H1 (cell line): Measurements from ENCODE around the gene CENPF. TPM values are rescaled to one million over a fixed set of nuclear protein-coding genes. Genes with fewer than 3 reads are reported as not detected.

Experiments
- CTCF ChIA-PET: fragments of 300-600 bp; sonication (Branson Sonifier 250); formaldehyde crosslinking; loops from one replicate; lab custom pipeline; 2021; ENCODE audit not compliant: partially characterized antibody; lab: Charles Lee
- POLR2A ChIA-PET: fragments of 300-600 bp; sonication (Branson Sonifier 250); formaldehyde crosslinking; loops from one replicate; lab custom pipeline; 2021; ENCODE audit warnings: inconsistent platforms; ENCODE audit not compliant: partially characterized antibody; lab: Charles Lee
- DNase-seq, 2 experiments: peaks; one replicate each; pipeline versions ENCODE4 v3.0.0 to v3.0.0-alpha.2; 2010 to 2022; ENCODE audit warnings: low spot score in 2 of 2, low read depth in 1 of 2, mixed read lengths in 1 of 2
- FAIRE-seq: peaks from 2 replicates; lab custom pipeline; 2011; peaks lifted over from hg19 to GRCh38; lab: Jason Lieb, UNC
- H2AFZ ChIP-seq: 2 replicates; pipeline ENCODE4 v1.8.1; 2012; ENCODE audit warnings: low read length, inconsistent platforms
- H2AK5ac ChIP-seq: 2 replicates; pipeline ENCODE4 v1.6.1; 2013; ENCODE audit warnings: low read depth, low read length
- H2BK120ac ChIP-seq: replicated peaks from 2 replicates; pipeline ENCODE3; 2013; ENCODE audit warnings: low read depth, low read length, inconsistent platforms
- H2BK12ac ChIP-seq: 2 replicates; pipeline ENCODE4 v1.6.1; 2013; ENCODE audit warnings: low read depth, low read length
- H2BK15ac ChIP-seq: 2 replicates; pipeline ENCODE4 v1.6.1; 2013; ENCODE audit warnings: low read length
- H2BK20ac ChIP-seq: 2 replicates; pipeline ENCODE4 v1.6.1; 2013; ENCODE audit warnings: low read length
- H2BK5ac ChIP-seq: 2 replicates; pipeline ENCODE4 v1.6.1; 2013; ENCODE audit warnings: low read depth, low read length
- H3K14ac ChIP-seq: 2 replicates; pipeline ENCODE4 v1.6.1; 2013; ENCODE audit warnings: inconsistent platforms; ENCODE audit not compliant: insufficient read length
- H3K18ac ChIP-seq: 2 replicates; pipeline ENCODE4 v1.6.1; 2013; ENCODE audit warnings: low read length; ENCODE audit errors: extremely low read depth
- H3K23ac ChIP-seq: 2 replicates; pipeline ENCODE4 v1.6.1; 2013; ENCODE audit warnings: inconsistent platforms; ENCODE audit not compliant: insufficient read length
- H3K23me2 ChIP-seq: 2 replicates; pipeline ENCODE4 v1.6.1; 2013; ENCODE audit warnings: low read depth, low read length
- H3K27ac ChIP-seq: 2 replicates; pipeline ENCODE4 v1.6.1; 2011; ENCODE audit warnings: low read depth, low read length, inconsistent platforms
- H3K27me3 ChIP-seq, 4 experiments: replicated peaks in 1 of 4; 1 replicate in 1 of 4; 2 replicates in 3 of 4; pipeline versions ENCODE4 v1.6.1 to v1.8.1; 2011 to 2013; ENCODE audit warnings: low read length in 3 of 4, mild to moderate bottlenecking in 3 of 4, inconsistent platforms in 2 of 4, mixed read lengths in 2 of 4, moderate library complexity in 1 of 4; ENCODE audit not compliant: control insufficient read depth in 3 of 4, insufficient read depth in 3 of 4; ENCODE audit errors: extremely low read depth in 1 of 4
- H3K36me3 ChIP-seq, 4 experiments: 2 replicates each; pipeline versions ENCODE4 v1.6.1 to v1.8.1; 2011 to 2013; ENCODE audit warnings: mild to moderate bottlenecking in 4 of 4, low read length in 3 of 4, moderate library complexity in 2 of 4, control low read depth in 1 of 4, inconsistent platforms in 1 of 4; ENCODE audit not compliant: insufficient read depth in 4 of 4, control insufficient read depth in 2 of 4
- H3K4ac ChIP-seq: replicated peaks from 2 replicates; pipeline ENCODE3; 2013; ENCODE audit warnings: low read length, low read depth, mixed read lengths, inconsistent platforms; ENCODE audit not compliant: insufficient read length
- H3K4me1 ChIP-seq, 4 experiments: replicated peaks in 1 of 4; 1 replicate in 1 of 4; 2 replicates in 3 of 4; pipeline versions ENCODE4 v1.6.1 to v1.8.1; 2011 to 2013; ENCODE audit warnings: low read length in 3 of 4, inconsistent platforms in 2 of 4, mixed read lengths in 1 of 4; ENCODE audit not compliant: insufficient read depth in 4 of 4, control insufficient read depth in 3 of 4
- H3K4me2 ChIP-seq, 2 experiments: 2 replicates each; pipeline versions ENCODE4 v1.6.1 to v1.8.1; 2011 to 2013; ENCODE audit warnings: low read depth in 2 of 2, low read length in 2 of 2, control low read depth in 1 of 2, inconsistent platforms in 1 of 2, mild to moderate bottlenecking in 1 of 2; ENCODE audit not compliant: insufficient read depth in 1 of 2
- H3K4me3 ChIP-seq, 4 experiments: fragments of 200-600, 300-600 bp in 1 of 4; sonication (generic), shearing (Covaris generic), sonication (Bioruptor Twin) in 1 of 4; 2 replicates each; pipeline versions ENCODE4 v1.5.1 to v1.8.1; 2011 to 2016; ENCODE audit warnings: low read length in 4 of 4, low read depth in 3 of 4, control low read depth in 2 of 4, inconsistent platforms in 2 of 4, mild to moderate bottlenecking in 2 of 4, mixed read lengths in 1 of 4, moderate library complexity in 1 of 4; ENCODE audit not compliant: insufficient read depth in 2 of 4; ENCODE audit errors: extremely low read depth in 1 of 4
- H3K56ac ChIP-seq: replicated peaks from 2 replicates; pipeline ENCODE3; 2013; ENCODE audit warnings: low read depth, mild to moderate bottlenecking, mixed read lengths, low read length, inconsistent platforms; ENCODE audit not compliant: insufficient read length
- H3K79me1 ChIP-seq: 2 replicates; pipeline ENCODE4 v1.6.1; 2013; ENCODE audit warnings: low read depth, low read length, control low read depth
- H3K79me2 ChIP-seq, 2 experiments: 2 replicates each; pipeline versions ENCODE4 v1.6.1 to v1.8.1; 2012 to 2013; ENCODE audit warnings: low read length in 2 of 2, mild to moderate bottlenecking in 2 of 2, inconsistent platforms in 1 of 2; ENCODE audit not compliant: insufficient read depth in 2 of 2, control insufficient read depth in 1 of 2
- H3K9ac ChIP-seq, 4 experiments: replicated peaks in 1 of 4; 1 replicate in 1 of 4; 2 replicates in 3 of 4; pipeline versions ENCODE4 v1.6.1 to v1.8.1; 2011 to 2013; ENCODE audit warnings: low read depth in 3 of 4, low read length in 3 of 4, control low read depth in 2 of 4, mild to moderate bottlenecking in 2 of 4, moderate library complexity in 2 of 4, inconsistent platforms in 1 of 4; ENCODE audit errors: extremely low read depth in 1 of 4
- H3K9me3 ChIP-seq, 2 experiments: 2 replicates each; pipeline versions ENCODE4 v1.6.1 to v1.8.1; 2012 to 2013; ENCODE audit warnings: mild to moderate bottlenecking in 2 of 2, moderate library complexity in 2 of 2, control low read depth in 1 of 2, inconsistent platforms in 1 of 2, low read depth in 1 of 2, low read length in 1 of 2, mixed read lengths in 1 of 2; ENCODE audit not compliant: insufficient read depth in 2 of 2
- H4K20me1 ChIP-seq, 2 experiments: replicated peaks in 1 of 2; 2 replicates each; pipeline versions ENCODE3 to v1.8.1; 2011 to 2013; ENCODE audit warnings: inconsistent platforms in 2 of 2, low read length in 2 of 2, mild to moderate bottlenecking in 1 of 2; ENCODE audit not compliant: insufficient read depth in 2 of 2, control insufficient read depth in 1 of 2
- H4K5ac ChIP-seq: 2 replicates; pipeline ENCODE4 v1.6.1; 2013; ENCODE audit warnings: low read length, low read depth, mixed read lengths, inconsistent platforms; ENCODE audit not compliant: insufficient read length
- H4K8ac ChIP-seq: 2 replicates; pipeline ENCODE4 v1.8.0; 2013; ENCODE audit warnings: mild to moderate bottlenecking, moderate library complexity, low read length, inconsistent platforms; ENCODE audit not compliant: insufficient read depth; ENCODE audit errors: extremely low read depth
- H4K91ac ChIP-seq: replicated peaks from 2 replicates; pipeline ENCODE3; 2013; ENCODE audit warnings: low read length, mixed read lengths, inconsistent platforms; ENCODE audit not compliant: insufficient read length
- ASH2L ChIP-seq: fragments of 200-600, 300-600 bp; sonication (generic); IDR thresholded peaks from one replicate; pipeline ENCODE4 v1.7.1; 2017; ENCODE audit warnings: low read length
- ATF2 ChIP-seq: IDR thresholded peaks from 2 replicates; pipeline ENCODE4 v1.6.1; 2012; ENCODE audit warnings: low read length, inconsistent platforms
- CEBPB ChIP-seq: IDR thresholded peaks from 2 replicates; pipeline ENCODE4 v1.6.1; 2012; ENCODE audit warnings: low read depth, low read length
- MAFK ChIP-seq: IDR thresholded peaks from 2 replicates; pipeline ENCODE4 v1.6.1; 2012; ENCODE audit warnings: low read depth, mild to moderate bottlenecking, improper control_type of control experiment, low read length
- NANOG ChIP-seq: IDR thresholded peaks from 2 replicates; pipeline ENCODE4 v1.6.1; 2011; ENCODE audit warnings: low read length, low read depth, mild to moderate bottlenecking, inconsistent platforms; ENCODE audit not compliant: insufficient read depth, poor library complexity, severe bottlenecking
- POLR2AphosphoS5 ChIP-seq: IDR thresholded peaks from 2 replicates; pipeline ENCODE4 v1.6.1; 2011; ENCODE audit warnings: low read depth, low read length
- TAF7 ChIP-seq: optimal IDR thresholded peaks from 2 replicates; pipeline ENCODE3; 2011; ENCODE audit warnings: low read depth, mild to moderate bottlenecking, inconsistent platforms, low read length, moderate library complexity, borderline replicate concordance
- WGBS, 2 experiments: shearing (Covaris generic) in 1 of 2; methylation state at CpG; one replicate each; pipeline versions ENCODE4 v1.1.6 to v1.1.7; 2013 to 2015; ENCODE audit warnings: low lambda C conversion rate in 2 of 2, mixed read lengths in 2 of 2, inconsistent platforms in 1 of 2, low coverage in 1 of 2, missing lambda C conversion rate in 1 of 2; ENCODE audit not compliant: insufficient replicate concordance in 2 of 2, insufficient coverage in 1 of 2, insufficient read length in 1 of 2; ENCODE audit errors: extremely low coverage in 1 of 2, missing lambda C conversion rate in 1 of 2; 5-methylcytosine and 5-hydroxymethylcytosine counted together
- polyA plus RNA-seq, 7 experiments: library from polyadenylated mRNA; depleted of rRNA in 3 of 7; stranded (reverse) in 5 of 7; unstranded in 2 of 7; fragments of >200 nt in 5 of 7; fragments of 200-250 nt in 2 of 7; gene quantifications; 1 replicate in 5 of 7; 2 replicates in 1 of 7; 4 replicates in 1 of 7; pipeline versions ENCODE4 v1.2.1 to v1.2.3, GENCODE V29; 2011 to 2013; ENCODE audit warnings: missing spikeins in 2 of 7, mixed read lengths in 2 of 7
- total RNA-seq: library from RNA; stranded (reverse); fragmentation: NEBNext Ultra II Directional; extraction: Animal tissue kit (Norgen Biotek cat#: 25700); gene quantifications from 2 replicates; pipeline ENCODE4 v1.2.1, GENCODE V29; 2021

Gene CENPF
- total and polyA plus RNA-seq, 2 of the 8 experiments (the other 6 are each of a cell fraction or from before 2014, with no cell fraction given) = 13.7 to 170 TPM

- Histone ChIP-seq H3K4me3 (no peak overlapping the region), H3K56ac (no peak overlapping the region), H3K27ac (no peak overlapping the region), H3K4ac (no peak overlapping the region), H3K14ac (no peak overlapping the region), H2AFZ (no peak overlapping the region), H3K23me2 (no peaks in the 10 kb centered on the region), H3K4me1 (no peaks in the 10 kb centered on the region), H2BK20ac (no peak overlapping the region), H2AK5ac (no peak overlapping the region), H2BK15ac (no peak overlapping the region), H3K4me2 (no peak overlapping the region), H3K79me1 (no peaks in the 10 kb centered on the region), H3K79me2 (no peaks in the 10 kb centered on the region), H3K9me3 (no peaks in the 10 kb centered on the region), H4K8ac (no peak overlapping the region), H3K23ac (no peak overlapping the region), H2BK120ac (no peak overlapping the region), H2BK5ac (no peak overlapping the region), H4K91ac (no peak overlapping the region), H3K9ac (no peak overlapping the region), H3K36me3 (no peaks in the 10 kb centered on the region), H3K27me3 (no peaks in the 10 kb centered on the region), H4K5ac (no peak overlapping the region), H3K18ac (no peak overlapping the region), H2BK12ac (no peak overlapping the region), H4K20me1 (no peaks in the 10 kb centered on the region)
- no peak for FAIRE-seq
- ChIA-PET CTCF (no interaction called here), POLR2A (no interaction called here)
- no peak for DNase-seq
- TF ChIP-seq ASH2L = no peak
- no peak for TF ChIP-seq MAFK
- TF ChIP-seq TAF7 = no peak
- no peak for TF ChIP-seq ATF2
- TF ChIP-seq POLR2AphosphoS5 = no peak
- TF ChIP-seq NANOG = no peak
- TF ChIP-seq CEBPB = no peak
- 93% methylated on average over 1 of the region's 1 CpG; no CpG with 5 or more reads in 1 of the 2 experiments for whole genome bisulfite sequencing, 2 experiments
These were observed 99.6 kb downstream of the CENPF start for GRCh38 chr1:214702556-214702955.
